ENCODE results near the gene RPL38.

RPL38 gene

GRCh38 chr17:74252211-74252610 is 48.7 kb downstream of the RPL38 start:
- no peak for DNase-seq

GRCh38 chr17:74253036-74253435 is 49.6 kb downstream of the RPL38 start:
- no peak for DNase-seq

GRCh38 chr17:74257311-74257710 is 53.8 kb downstream of the RPL38 start:
- DNase-seq = no peak

GRCh38 chr17:74259667-74260524 is 56.4 kb downstream of the RPL38 start:
- no peak for DNase-seq
